GM23248 (cell line): ENCODE results near the gene GPBAR1. TPM values are rescaled to one million over a fixed set of nuclear protein-coding genes. Genes with fewer than 3 reads are reported as not detected.

Experiments used
- DNase-seq: peaks from one replicate; pipeline ENCODE4 v3.0.0-alpha.2; 2015
- H2AFZ ChIP-seq: fragments of 200-600 bp; sonication (generic); 2 replicates; pipeline ENCODE4 v1.6.1; 2016; ENCODE audit warnings: antibody characterized with exemption
- H3F3A ChIP-seq: fragments of 200-600 bp; sonication (generic); 2 replicates; pipeline ENCODE4 v1.6.1; 2016; ENCODE audit warnings: mild to moderate bottlenecking, antibody characterized with exemption, mixed run types; ENCODE audit not compliant: insufficient read depth
- H3K27ac ChIP-seq: fragments of 200-600 bp; sonication (generic); 2 replicates; pipeline ENCODE4 v1.5.1; 2016; ENCODE audit warnings: mild to moderate bottlenecking
- H3K27me3 ChIP-seq: fragments of 200-600 bp; sonication (generic); replicated peaks from 2 replicates; pipeline ENCODE4 v1.6.1; 2016; ENCODE audit warnings: mild to moderate bottlenecking; ENCODE audit not compliant: insufficient read depth
- H3K36me3 ChIP-seq: fragments of 200-600 bp; sonication (generic); 2 replicates; pipeline ENCODE4 v1.6.1; 2016; ENCODE audit warnings: low read depth, mild to moderate bottlenecking
- H3K4me1 ChIP-seq: fragments of 200-600 bp; sonication (generic); 2 replicates; pipeline ENCODE4 v1.6.1; 2016; ENCODE audit warnings: mild to moderate bottlenecking; ENCODE audit not compliant: insufficient read depth
- H3K4me2 ChIP-seq: fragments of 200-600 bp; sonication (generic); one replicate; pipeline ENCODE4 v1.6.1; 2016; ENCODE audit warnings: mild to moderate bottlenecking; ENCODE audit not compliant: unreplicated experiment
- H3K4me3 ChIP-seq: fragments of 200-600 bp; sonication (generic); 2 replicates; pipeline ENCODE4 v1.5.1; 2016; ENCODE audit warnings: mild to moderate bottlenecking
- H3K79me2 ChIP-seq: fragments of 200-600 bp; sonication (generic); 2 replicates; pipeline ENCODE4 v1.6.1; 2016; ENCODE audit warnings: mild to moderate bottlenecking; ENCODE audit not compliant: insufficient read depth
- H3K9ac ChIP-seq: fragments of 200-600 bp; sonication (generic); 2 replicates; pipeline ENCODE4 v1.6.1; 2016; ENCODE audit warnings: mild to moderate bottlenecking
- H3K9me2 ChIP-seq: fragments of 200-600 bp; sonication (generic); 2 replicates; pipeline ENCODE4 v1.6.1; 2016; ENCODE audit warnings: mixed run types, mild to moderate bottlenecking, moderate library complexity; ENCODE audit not compliant: insufficient read depth
- H3K9me3 ChIP-seq: fragments of 200-600 bp; sonication (generic); one replicate; pipeline ENCODE4 v1.6.1; 2017; ENCODE audit warnings: low read depth
- H4K20me1 ChIP-seq: fragments of 200-600 bp; sonication (generic); 2 replicates; pipeline ENCODE4 v1.6.0; 2016; ENCODE audit not compliant: insufficient read depth
- EZH2 ChIP-seq: fragments of 200-600 bp; sonication (generic); IDR thresholded peaks from 2 replicates; pipeline ENCODE4 v1.6.1; 2018; ENCODE audit warnings: antibody characterized with exemption, mild to moderate bottlenecking; ENCODE audit not compliant: insufficient read depth, poor library complexity, severe bottlenecking
- EZH2phosphoT487 ChIP-seq: fragments of 200-600 bp; sonication (generic); IDR thresholded peaks from 2 replicates; pipeline ENCODE4 v1.6.1; 2018; ENCODE audit warnings: antibody characterized with exemption, moderate library complexity, mild to moderate bottlenecking, low read depth; ENCODE audit not compliant: insufficient read depth
- WGBS, 2 experiments: methylation state at CpG; one replicate each; pipeline ENCODE4 v1.1.6; 2015 to 2017; ENCODE audit warnings: low lambda C conversion rate in 2 of 2, low coverage in 1 of 2; ENCODE audit errors: missing lambda C conversion rate in 2 of 2; 5-methylcytosine and 5-hydroxymethylcytosine counted together
- in situ Hi-C: fragments of 300-500 bp; cut with MboI; formaldehyde crosslinking; loops from 2 replicates; pipeline ENCODE4 v1.15.0; 2020
- polyA plus RNA-seq: library from polyadenylated mRNA; unstranded; fragments of >200 nt; fragmentation: Nextera tagmentation; extraction: Ambion mirVana; gene quantifications from 2 replicates; pipeline ENCODE4 v1.2.1, GENCODE V29; 2016
- total RNA-seq: library from RNA; depleted of rRNA; stranded (reverse); fragments of >200 nt; shearing (Covaris generic); gene quantifications from 2 replicates; pipeline ENCODE4 v1.2.3, GENCODE V29; 2014

The GPBAR1 gene
- total and polyA plus RNA-seq, 2 experiments from 2014 or later = not detected

DNA sequence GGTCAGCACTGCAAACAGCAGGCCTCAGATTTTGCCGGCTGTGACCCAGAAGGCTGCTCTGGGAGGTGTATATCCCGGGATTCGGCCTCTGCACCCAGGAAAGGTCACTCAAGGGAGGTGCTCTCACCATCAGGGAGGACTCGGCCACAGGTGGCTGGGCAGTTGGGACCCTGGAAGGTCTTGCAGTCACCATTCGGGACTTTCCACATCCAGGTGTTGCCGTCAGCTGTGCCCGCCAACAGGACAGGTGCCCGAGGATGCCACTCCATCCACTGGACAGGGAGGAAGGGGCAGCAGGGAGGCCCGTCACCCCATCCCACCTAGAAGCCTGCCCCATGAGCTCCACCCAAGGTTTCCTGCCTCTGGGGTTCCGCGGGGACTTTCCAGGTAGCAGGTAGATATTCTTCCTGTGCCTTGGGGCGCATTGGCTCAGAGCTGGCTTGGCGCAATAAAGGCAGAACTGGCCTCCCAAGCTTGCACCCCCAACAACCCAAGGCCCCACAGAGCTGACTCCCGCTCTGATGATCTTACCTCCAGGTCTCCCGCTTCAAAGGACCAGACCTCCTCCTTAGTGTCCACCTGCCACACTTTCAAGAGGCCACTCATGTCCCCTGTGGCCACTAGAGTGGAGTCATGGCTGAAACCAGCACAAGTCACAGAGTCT, 5.6 kb downstream of the GPBAR1 start:
- no peak for DNase-seq
- Histone ChIP-seq H3K79me2 (peaks cover 44% of the 10 kb centered on the region), H3K36me3 (no peaks in the 10 kb centered on the region; the same call in 1 of the 2 replicates), H4K20me1 (no peaks in the 10 kb centered on the region), H2AFZ (no peak overlapping the region), H3K4me3 (no peak overlapping the region), H3K27ac (no peak overlapping the region), H3K27me3 (no peaks in the 10 kb centered on the region), H3F3A (no peaks in the 10 kb centered on the region), H3K4me1 (peaks cover 9% of the 10 kb centered on the region), H3K9me3 (no peaks in the 10 kb centered on the region), H3K4me2 (no peak overlapping the region), H3K9ac (no peak overlapping the region), H3K9me2 (no peaks in the 10 kb centered on the region)
- in situ Hi-C loops = no loop called here
- TF ChIP-seq EZH2 (no peak), EZH2phosphoT487 (no peak)
- WGBS, 2 experiments = 97 to 99% methylated on average over 10 to 15 of the region's 15 CpGs

DNA sequence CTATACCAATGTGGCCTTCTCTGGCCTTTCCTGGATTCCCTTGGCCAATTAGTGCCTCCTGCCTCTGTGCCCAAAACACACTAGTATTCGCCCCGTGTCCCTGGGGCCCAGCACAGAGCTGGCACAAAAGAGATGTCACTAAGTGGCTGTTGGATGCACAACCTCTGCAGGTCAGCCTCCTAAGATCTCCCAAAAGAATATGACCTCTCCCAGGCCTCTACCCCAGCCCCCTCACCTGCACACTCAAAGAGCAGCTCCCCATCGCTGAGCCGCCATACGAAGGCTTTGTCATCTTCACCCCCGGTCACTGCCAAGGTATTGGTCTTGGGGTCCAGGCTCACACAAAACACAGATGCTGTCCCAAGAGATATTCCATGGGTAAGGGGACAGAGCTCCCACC, 6.4 kb downstream of the GPBAR1 start:
- no peak overlapping the region for H3K4me3 ChIP-seq
- H3K27ac ChIP-seq = no peak overlapping the region
- in situ Hi-C loops = no loop called here
- H3K27me3 ChIP-seq = no peaks in the 10 kb centered on the region
- DNase-seq = no peak
- peaks cover 52% of the 10 kb centered on the region for H3K79me2 ChIP-seq
- no peaks in the 10 kb centered on the region for H3F3A ChIP-seq
- no peak overlapping the region for H2AFZ ChIP-seq
- TF ChIP-seq EZH2 = no peak
- TF ChIP-seq EZH2phosphoT487 = no peak
- no peaks in the 10 kb centered on the region for H3K9me3 ChIP-seq
- H3K36me3 ChIP-seq = no peaks in the 10 kb centered on the region; the same call in 1 of the 2 replicates
- peaks cover 15% of the 10 kb centered on the region for H3K4me1 ChIP-seq
- no peaks in the 10 kb centered on the region for H3K9me2 ChIP-seq
- no peak overlapping the region for H3K9ac ChIP-seq
- WGBS, 2 experiments = 97 to 98% methylated on average over 6 of the region's 6 CpGs
- no peak overlapping the region for H3K4me2 ChIP-seq
- no peaks in the 10 kb centered on the region for H4K20me1 ChIP-seq

DNA sequence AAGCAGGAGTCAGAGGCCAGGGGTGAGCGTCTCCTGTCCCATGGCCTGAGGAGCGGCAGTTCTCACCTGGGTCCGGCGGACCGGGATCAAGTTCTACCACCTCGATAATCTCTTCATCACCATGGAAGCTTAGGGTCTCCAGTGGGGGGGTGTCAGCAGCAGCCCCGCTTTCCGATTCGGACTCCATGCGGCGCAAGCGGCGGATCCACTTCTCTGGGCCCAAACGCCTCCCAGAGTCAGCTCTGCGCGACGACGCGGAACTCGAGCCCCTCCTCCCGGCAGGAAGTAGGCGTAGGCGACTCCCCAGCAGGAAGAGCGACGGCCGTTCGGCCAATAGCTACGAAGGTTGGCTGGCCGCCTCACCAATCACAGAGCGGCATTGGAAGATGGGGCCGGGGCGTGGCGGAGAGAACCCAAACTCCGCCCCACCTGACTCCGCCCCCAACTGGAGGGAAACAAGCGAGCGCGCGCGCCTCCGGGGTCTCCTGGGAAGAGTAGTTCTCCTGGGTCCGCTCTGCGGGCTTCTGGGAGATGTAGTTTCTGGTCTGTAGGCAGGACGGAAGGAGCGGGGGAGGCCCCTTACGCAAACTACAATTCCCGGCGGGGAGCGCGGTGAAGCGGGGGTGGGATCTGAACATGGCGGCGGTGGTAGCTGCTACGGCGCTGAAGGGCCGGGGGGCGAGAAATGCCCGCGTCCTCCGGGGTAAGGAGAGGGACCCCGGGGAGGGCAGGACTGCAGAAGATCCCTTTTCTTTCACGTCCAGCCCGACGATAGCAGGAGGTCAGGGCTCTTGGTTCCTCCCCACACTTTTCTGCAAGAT, 9.3 kb downstream of the GPBAR1 start, which contains the start of the genes AAMP and PNKD:
AAMP (minus strand) TSS at position 238 of the 821 bp plus-strand sequence; CDS start at position 187, 51 bp downstream.
PNKD (plus strand) TSS at position 620 of the 821 bp plus-strand sequence; CDS start at position 637, 17 bp downstream.
- DNase-seq = peak; percentile 100
- no peaks in the 10 kb centered on the region for H3K9me2 ChIP-seq
- H3K27ac ChIP-seq = peak within 1 kb of the TSS; percentile 63
- H4K20me1 ChIP-seq = no peaks in the 10 kb centered on the region
- peaks cover 20% of the 10 kb centered on the region for H3K4me1 ChIP-seq
- peaks cover 64% of the 10 kb centered on the region for H3K79me2 ChIP-seq
- H3F3A ChIP-seq = peaks cover 16% of the 10 kb centered on the region
- H3K36me3 ChIP-seq = no peaks in the 10 kb centered on the region; the same call in 1 of the 2 replicates
- peak within 1 kb of the TSS; percentile 67 for H2AFZ ChIP-seq
- 0% methylated on average over 61 to 62 of the region's 64 CpGs for WGBS, 2 experiments
- H3K27me3 ChIP-seq = no peaks in the 10 kb centered on the region
- H3K4me2 ChIP-seq = peak within 1 kb of the TSS; percentile 89
- H3K4me3 ChIP-seq = peak within 1 kb of the TSS; percentile 89
- no peaks in the 10 kb centered on the region for H3K9me3 ChIP-seq
- H3K9ac ChIP-seq = peak within 1 kb of the TSS; percentile 89
- no peak for TF ChIP-seq EZH2
- in situ Hi-C loops = no loop called here

DNA sequence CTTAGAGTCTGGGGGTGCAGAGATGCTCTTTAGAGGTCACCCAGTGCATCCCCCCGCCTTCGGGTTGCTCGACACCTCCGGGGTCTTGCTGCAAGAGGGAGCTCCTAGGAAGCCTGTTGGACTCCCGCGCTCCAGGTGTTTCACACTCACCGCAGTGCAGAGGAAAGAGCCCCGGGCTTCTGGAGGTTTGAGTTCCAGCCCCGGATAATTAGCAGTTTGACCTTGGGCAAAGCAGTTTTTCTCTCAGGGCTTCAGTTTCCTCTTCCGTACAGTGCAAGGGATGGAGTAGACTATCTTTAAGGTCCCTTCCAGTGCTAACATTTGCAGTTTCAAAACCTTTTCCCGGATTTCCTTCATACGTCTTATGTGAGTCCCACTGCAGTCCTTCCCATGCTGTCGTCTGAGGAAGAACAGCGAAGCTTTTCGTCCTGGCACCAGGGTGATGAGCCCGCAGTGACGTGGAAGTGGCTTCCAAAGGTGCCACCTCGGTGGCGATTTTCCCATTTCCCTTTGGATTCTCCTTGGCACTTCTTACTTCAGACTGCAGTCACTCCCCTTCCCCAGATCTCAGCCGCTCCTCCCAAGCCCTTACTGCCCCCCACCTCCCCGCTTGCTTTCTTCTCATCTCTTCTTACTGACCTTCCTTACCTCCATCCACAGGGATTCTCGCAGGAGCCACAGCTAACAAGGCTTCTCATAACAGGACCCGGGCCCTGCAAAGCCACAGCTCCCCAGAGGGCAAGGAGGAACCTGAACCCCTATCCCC, 10.1 kb downstream of the GPBAR1 start:
- peak overlapping the region; percentile 39 for H3K27ac ChIP-seq
- peaks cover 72% of the 10 kb centered on the region for H3K79me2 ChIP-seq
- peak overlapping the region; percentile 80 for H3K9ac ChIP-seq
- in situ Hi-C loops = no loop called here
- H3K4me2 ChIP-seq = peak overlapping the region; percentile 89
- peaks cover 17% of the 10 kb centered on the region for H3F3A ChIP-seq
- no peaks in the 10 kb centered on the region for H3K9me2 ChIP-seq
- no peaks in the 10 kb centered on the region for H3K9me3 ChIP-seq
- peak; percentile 66 for DNase-seq
- H4K20me1 ChIP-seq = no peaks in the 10 kb centered on the region
- H3K36me3 ChIP-seq = peaks cover 8% of the 10 kb centered on the region; the same call in 1 of the 2 replicates
- 5 to 6% methylated on average over 23 of the region's 23 CpGs for WGBS, 2 experiments
- peaks cover 20% of the 10 kb centered on the region for H3K4me1 ChIP-seq
- H3K27me3 ChIP-seq = no peaks in the 10 kb centered on the region
- TF ChIP-seq EZH2phosphoT487 = no peak
- TF ChIP-seq EZH2 = no peak
- H3K4me3 ChIP-seq = peak overlapping the region; percentile 89
- H2AFZ ChIP-seq = peak overlapping the region; percentile 56
